ELF-1 (cell line): ENCODE measurements around the gene NOG.

ENCODE experiments used
- DNase-seq: peaks from one replicate; pipeline ENCODE4 v3.0.0-alpha.2; 2016; ENCODE audit warnings: low read depth, low spot score

NOG gene

GRCh38 chr17:56596691-56597494, 3.4 kb downstream of the NOG start:
- peak; percentile 44 for DNase-seq

- peak; percentile 44 for DNase-seq
Observed at GRCh38 chr17:56597495-56597990, 4.0 kb downstream of the NOG start.

- peak; percentile 24 for DNase-seq
Observed at GRCh38 chr17:56598466-56598865, 5.0 kb downstream of the NOG start.

- DNase-seq: no peak
Observed at GRCh38 chr17:56599088-56599487, 5.6 kb downstream of the NOG start.

GRCh38 chr17:56599566-56599965, 6.1 kb downstream of the NOG start:
- no peak for DNase-seq

- DNase-seq: no peak
Observed at GRCh38 chr17:56600256-56600655, 6.8 kb downstream of the NOG start.

GRCh38 chr17:56601591-56601990, 8.1 kb downstream of the NOG start:
- DNase-seq: no peak

GRCh38 chr17:56602292-56603130, 9.0 kb downstream of the NOG start:
- DNase-seq: no peak

- DNase-seq: no peak
Observed at GRCh38 chr17:56603486-56604238, 10.2 kb downstream of the NOG start.

- DNase-seq: no peak
Observed at GRCh38 chr17:56604691-56605290, 11.3 kb downstream of the NOG start.

- no peak for DNase-seq
Observed at GRCh38 chr17:56608944-56609343, 15.4 kb downstream of the NOG start.

- DNase-seq: no peak
Observed at GRCh38 chr17:56610321-56610720, 16.8 kb downstream of the NOG start.

GRCh38 chr17:56613131-56613530, 19.6 kb downstream of the NOG start:
- no peak for DNase-seq

- no peak for DNase-seq
Observed at GRCh38 chr17:56614522-56614921, 21.0 kb downstream of the NOG start.

- DNase-seq: no peak
Observed at GRCh38 chr17:56616239-56616638, 22.7 kb downstream of the NOG start.

- DNase-seq: no peak
Observed at GRCh38 chr17:56623383-56623782, 29.9 kb downstream of the NOG start.

GRCh38 chr17:56624309-56624708, 30.8 kb downstream of the NOG start:
- DNase-seq: no peak

GRCh38 chr17:56624912-56625311, 31.4 kb downstream of the NOG start:
- DNase-seq: no peak

GRCh38 chr17:56629531-56630075, 36.1 kb downstream of the NOG start:
- DNase-seq: peak; percentile 42

GRCh38 chr17:56630202-56630601, 36.7 kb downstream of the NOG start:
- no peak for DNase-seq

GRCh38 chr17:56633681-56634080, 40.2 kb downstream of the NOG start:
- DNase-seq: no peak
